Motor neuron (in vitro differentiated cells): ENCODE data around the gene HADHB. TPM values are rescaled to one million over a fixed set of nuclear protein-coding genes. Genes with fewer than 3 reads are reported as not detected.
"Not testable (repeated sequence)": the region's sequence is repeated elsewhere in the genome, so short reads cannot be mapped to it uniquely, and the experiment has no call there.

Source experiments
- ATAC-seq, 8 experiments: fragments of 200-7000 bp; cut with Tn5 transposase; replicated peaks in 6 of 8; 2 replicates each; pipeline ENCODE4 v1.8.0; 2021; ENCODE audit warnings: mild to moderate bottlenecking in 8 of 8, moderate library complexity in 8 of 8
- H3K27ac ChIP-seq, 2 donors: fragments of 250-450 bp; sonication (Bioruptor Pico); 2 replicates each; pipeline ENCODE4 v1.9.0; 2021; ENCODE audit warnings: antibody characterized with exemption in 2 of 2, mild to moderate bottlenecking in 2 of 2, moderate library complexity in 1 of 2
- H3K4me1 ChIP-seq, 2 donors: fragments of 250-450 bp; sonication (Bioruptor Pico); replicated peaks in 1 of 2; 2 replicates each; pipeline ENCODE4 v1.6.1; 2021; ENCODE audit warnings: antibody characterized with exemption in 2 of 2, mild to moderate bottlenecking in 2 of 2, moderate library complexity in 1 of 2
- H3K4me3 ChIP-seq, 5 donors: fragments of 250-450 bp; sonication (Bioruptor Pico); 2 replicates each; pipeline ENCODE4 v1.9.0; 2021; ENCODE audit warnings: antibody characterized with exemption in 5 of 5, mild to moderate bottlenecking in 5 of 5, moderate library complexity in 4 of 5
- WGBS, 10 experiments: fragments of 450-650 bp; shearing (Covaris generic); methylation state at CpG; one replicate each; pipeline ENCODE4 v1.0.0; 2022; 5-methylcytosine and 5-hydroxymethylcytosine counted together
- in situ Hi-C, 9 experiments: fragments of 400-800 bp; cut with MboI; loops; one replicate each; pipeline ENCODE4 v1.15.0; 2021; ENCODE audit warnings: low sequenced_read_pairs in 9 of 9, low pct_unique_long_range_greater_than_20kb in 2 of 9; ENCODE audit not compliant: unreplicated experiment in 9 of 9
- total RNA-seq, 8 experiments: library from RNA; unstranded; fragments of 300-600 nt; gene quantifications; 2 replicates each; pipeline versions ENCODE4 v1.2.3 to v1.2.4, GENCODE V29; 2022

HADHB gene
- total RNA-seq, 8 experiments from 2014 or later = 29.2 to 144 (median 71.6) TPM

DNA sequence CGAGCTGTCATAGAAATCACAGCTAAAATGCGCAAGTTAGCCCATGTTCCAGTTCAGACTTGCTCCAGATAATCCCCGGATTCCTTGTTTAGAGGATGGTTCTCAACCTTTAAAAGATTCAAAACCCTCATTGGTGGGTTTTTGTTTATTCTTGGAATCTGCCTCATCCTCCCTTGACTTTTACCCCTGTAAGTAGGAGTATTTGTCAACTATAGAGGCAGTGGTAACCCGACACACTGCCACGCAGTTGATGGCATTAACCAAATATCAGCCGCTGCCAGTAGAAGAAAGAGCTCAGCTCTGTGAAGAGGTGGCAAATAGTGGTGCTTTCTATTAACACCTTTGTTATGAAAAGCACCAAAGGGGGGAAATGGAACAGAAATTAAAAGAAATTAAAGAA lies 60.8 kb downstream of the HADHB start:
- peak in 3 of 8 experiments; percentile 28 to 49 (median 47) for ATAC-seq
- in situ Hi-C loops = no loop called here

DNA sequence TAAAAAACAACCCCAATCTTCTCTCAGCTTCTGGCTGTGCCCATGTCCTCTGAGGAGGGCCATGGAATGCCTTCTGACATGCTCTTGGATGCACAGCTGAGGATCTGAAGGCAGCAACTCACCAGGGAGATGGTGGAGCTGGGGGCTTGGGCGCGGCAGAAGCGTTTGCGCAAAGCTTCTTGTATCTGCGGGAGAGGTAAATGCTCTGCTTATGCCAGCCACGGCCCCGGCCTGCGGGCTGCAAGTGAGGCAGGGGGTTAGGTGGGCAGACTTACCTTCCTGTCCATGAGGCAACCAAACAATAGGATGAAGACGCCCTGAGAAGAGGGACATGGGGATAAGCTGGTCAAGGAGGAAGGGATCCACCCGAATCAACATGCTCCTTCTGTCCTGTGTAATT lies 65.2 kb downstream of the HADHB start:
- in situ Hi-C loops = no loop called here
- 60 to 92% (median 81%) methylated on average over 2 to 6 of the region's 10 CpGs; no CpG with 5 or more reads in 7 of the 10 experiments for WGBS, 10 experiments
- ATAC-seq = no peak
- H3K27ac ChIP-seq = no peak overlapping the region
- H3K4me1 ChIP-seq = peaks cover 0 to 5% of the 10 kb centered on the region in 2 donors
- no peak overlapping the region for H3K4me3 ChIP-seq

More for the DNA sequence above, 60.8 kb downstream of the HADHB start:
- Histone ChIP-seq H3K27ac (no peak overlapping the region), H3K4me3 (no peak overlapping the region), H3K4me1 (peaks cover 6 to 8% of the 10 kb centered on the region in 2 donors)
- WGBS, 10 experiments = 53 to 100% (median 71%) methylated on average over 1 to 6 of the region's 6 CpGs

DNA sequence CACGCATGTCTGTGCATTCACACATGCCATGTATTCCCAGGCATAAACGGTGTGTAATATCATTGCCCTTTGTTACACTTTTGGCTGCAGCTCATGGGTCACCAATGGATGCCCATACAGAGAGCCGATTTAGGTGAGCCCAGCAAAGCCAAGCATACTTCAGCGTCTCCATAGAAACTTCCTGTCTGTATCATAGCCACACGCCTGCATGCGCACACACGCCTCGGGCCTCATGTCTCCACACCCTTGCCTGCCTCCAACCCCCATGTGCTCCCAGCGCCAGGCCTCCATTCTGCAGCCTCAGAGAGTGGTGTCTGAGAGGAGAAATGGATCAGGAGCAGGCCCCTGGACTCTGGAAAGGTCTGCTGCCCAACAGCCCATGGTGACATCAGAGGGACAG lies 67.7 kb downstream of the HADHB start:
- H3K27ac ChIP-seq = no peak overlapping the region
- peaks cover 2 to 8% of the 10 kb centered on the region in 2 donors for H3K4me1 ChIP-seq
- peak in 2 of 8 experiments; percentile 72 to 87 for ATAC-seq
- H3K4me3 ChIP-seq = no peak overlapping the region
- 0 to 80% (median 63%) methylated on average over 1 to 5 of the region's 9 CpGs; no CpG with 5 or more reads in 7 of the 10 experiments for WGBS, 10 experiments
- in situ Hi-C loops = no loop called here

DNA sequence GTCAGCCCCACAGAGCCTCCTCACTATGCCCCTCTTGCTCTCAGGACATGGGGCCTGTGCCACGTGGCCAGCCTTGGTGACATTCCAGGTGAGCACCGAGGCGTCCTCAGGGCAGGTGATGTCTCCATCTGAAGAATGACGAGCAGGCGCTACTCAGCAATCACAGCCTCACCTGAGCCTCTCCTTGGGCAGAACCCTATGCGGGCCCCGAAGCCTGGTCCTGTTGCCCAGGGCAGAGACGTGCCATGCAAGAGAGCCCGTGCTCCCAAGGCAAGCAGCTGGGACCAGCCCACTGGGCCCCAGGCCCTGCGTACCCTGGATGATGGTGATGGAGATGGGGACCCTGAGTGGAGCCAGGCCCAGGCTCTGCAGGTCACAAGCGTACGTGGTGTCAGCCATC lies 68.7 kb downstream of the HADHB start:
- no peak for ATAC-seq
- H3K27ac ChIP-seq = no peak overlapping the region
- H3K4me1 ChIP-seq = peaks cover 4 to 12% of the 10 kb centered on the region in 2 donors
- in situ Hi-C loops = no loop called here
- no peak overlapping the region for H3K4me3 ChIP-seq
- WGBS, 10 experiments = 60 to 94% (median 80%) methylated on average over 2 to 3 of the region's 12 CpGs; no CpG with 5 or more reads in 6 of the 10 experiments

DNA sequence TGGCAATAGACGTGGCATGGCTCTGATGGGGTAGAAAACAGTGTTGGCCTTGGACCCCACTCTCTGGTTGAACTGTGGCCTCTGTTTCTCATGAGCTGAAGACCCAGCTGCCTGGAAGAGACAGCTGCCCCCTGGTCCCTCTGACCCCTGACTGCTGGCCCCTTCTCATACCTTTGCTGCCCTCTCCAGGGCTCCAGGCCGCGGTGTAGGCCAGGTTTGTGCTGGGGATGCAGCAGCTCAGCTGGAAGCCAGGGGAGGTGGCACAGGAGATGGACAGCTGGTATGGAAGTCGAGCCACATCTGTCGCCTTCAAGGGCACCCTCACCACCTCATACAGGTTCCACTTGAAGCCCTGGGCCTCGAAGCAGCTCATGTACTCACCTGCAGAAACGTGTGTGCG lies 69.5 kb downstream of the HADHB start:
- ATAC-seq = peak in 1 of 8 experiments; percentile 46
- H3K4me3 ChIP-seq = no peak overlapping the region
- WGBS, 10 experiments = 30 to 80% (median 73%) methylated on average over 1 to 3 of the region's 8 CpGs; no CpG with 5 or more reads in 5 of the 10 experiments
- in situ Hi-C loops = no loop called here
- no peak overlapping the region for H3K27ac ChIP-seq
- H3K4me1 ChIP-seq = peaks cover 4 to 12% of the 10 kb centered on the region in 2 donors

DNA sequence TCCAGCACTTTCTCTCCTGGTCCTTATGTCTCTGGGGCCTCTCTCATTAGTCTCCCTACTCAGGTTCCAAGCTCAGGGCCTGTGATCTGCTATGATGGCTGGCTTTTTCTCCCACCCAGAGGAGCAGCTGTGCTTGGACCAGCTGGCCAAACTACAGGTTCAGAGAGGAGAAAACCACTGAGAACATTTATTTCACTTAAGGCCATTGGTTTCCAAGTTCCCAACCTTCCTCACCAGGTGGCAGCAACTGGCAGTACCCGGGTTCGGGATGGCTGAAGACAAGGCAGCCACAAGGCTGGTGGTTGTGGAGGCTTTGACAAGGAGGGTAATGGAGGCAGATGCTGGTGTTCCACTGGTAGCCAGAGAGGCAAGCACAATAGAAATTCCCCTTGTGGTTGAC lies 71.3 kb downstream of the HADHB start:
- WGBS, 10 experiments = 30 to 100% (median 79%) methylated on average over 1 to 2 of the region's 2 CpGs; no CpG with 5 or more reads in 6 of the 10 experiments
- peak in 1 of 8 experiments; percentile 36 for ATAC-seq
- in situ Hi-C loops = no loop called here

DNA sequence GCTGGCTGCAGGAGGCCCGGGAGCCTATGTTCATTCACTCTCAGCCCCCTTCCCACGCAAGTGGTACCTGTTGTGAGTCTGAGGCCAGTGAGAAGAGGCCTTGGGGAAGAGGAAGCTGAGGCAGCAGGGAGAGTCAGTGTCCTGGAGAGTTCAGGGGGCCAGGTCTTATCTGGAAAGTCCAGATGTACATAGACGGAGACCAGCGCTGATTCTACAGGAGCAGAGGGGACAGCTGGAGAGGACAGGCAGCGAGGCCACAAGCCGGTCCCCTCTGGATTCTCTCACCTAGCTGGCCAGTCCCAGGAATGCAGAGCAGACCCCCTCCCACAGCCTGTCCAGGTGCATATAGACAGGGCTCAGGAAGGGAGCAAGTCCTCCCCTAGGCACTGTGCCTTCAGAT lies 72.1 kb downstream of the HADHB start:
- no peak overlapping the region for H3K4me3 ChIP-seq
- H3K4me1 ChIP-seq = peaks cover 6 to 12% of the 10 kb centered on the region in 2 donors
- 69 to 100% (median 89%) methylated on average over 2 to 4 of the region's 6 CpGs; no CpG with 5 or more reads in 7 of the 10 experiments for WGBS, 10 experiments
- in situ Hi-C loops = no loop called here
- H3K27ac ChIP-seq = peak overlapping the region in 1 of 2 donors; percentile 32
- ATAC-seq = no peak

More for the DNA sequence above, 71.3 kb downstream of the HADHB start:
- H3K27ac ChIP-seq = no peak overlapping the region
- peaks cover 4 to 12% of the 10 kb centered on the region in 2 donors for H3K4me1 ChIP-seq
- no peak overlapping the region for H3K4me3 ChIP-seq

DNA sequence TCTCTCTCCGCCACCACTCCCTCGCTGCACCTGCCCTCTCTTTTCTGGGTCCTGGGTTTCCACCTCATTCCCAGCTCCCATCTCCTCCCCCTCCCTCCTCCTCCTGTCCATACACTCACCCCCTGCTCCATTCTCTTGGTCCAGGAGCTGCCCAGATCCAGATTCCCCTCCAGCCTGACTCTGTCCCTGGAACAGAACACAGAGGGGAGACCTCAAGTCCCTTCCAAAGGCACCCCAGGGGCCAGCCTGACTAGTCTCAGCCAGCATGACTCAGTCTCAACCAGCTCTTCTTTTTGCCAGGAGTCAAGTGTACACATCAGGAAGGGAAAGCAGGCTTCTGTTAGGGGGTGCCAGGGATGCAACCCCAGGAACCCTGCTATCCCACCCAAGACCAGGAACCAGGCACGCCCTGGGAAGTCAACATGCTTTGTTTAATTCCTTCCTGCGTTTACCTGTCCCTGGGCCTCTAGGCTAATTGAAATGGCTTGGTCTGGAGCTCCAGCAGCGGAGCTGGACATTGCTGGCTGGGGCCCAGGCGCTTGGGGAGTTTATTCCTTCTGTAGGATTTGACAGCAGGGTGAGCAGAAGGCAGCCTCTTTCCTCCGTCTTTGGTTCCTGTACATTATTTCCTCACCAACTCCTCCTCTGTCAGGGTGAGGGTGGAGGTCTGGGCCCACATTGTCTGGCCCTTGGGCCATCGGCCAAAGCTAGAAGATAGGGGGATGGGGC lies 72.8 kb downstream of the HADHB start:
- 63 to 100% (median 88%) methylated on average over 2 to 4 of the region's 8 CpGs; no CpG with 5 or more reads in 4 of the 10 experiments for WGBS, 10 experiments
- in situ Hi-C loops = no loop called here
- Histone ChIP-seq H3K4me3 (no peak overlapping the region), H3K4me1 (peaks cover 6 to 12% of the 10 kb centered on the region in 2 donors), H3K27ac (peak overlapping the region in 1 of 2 donors; percentile 32)
- peak in 5 of 8 experiments; percentile 65 to 91 (median 86) for ATAC-seq

DNA sequence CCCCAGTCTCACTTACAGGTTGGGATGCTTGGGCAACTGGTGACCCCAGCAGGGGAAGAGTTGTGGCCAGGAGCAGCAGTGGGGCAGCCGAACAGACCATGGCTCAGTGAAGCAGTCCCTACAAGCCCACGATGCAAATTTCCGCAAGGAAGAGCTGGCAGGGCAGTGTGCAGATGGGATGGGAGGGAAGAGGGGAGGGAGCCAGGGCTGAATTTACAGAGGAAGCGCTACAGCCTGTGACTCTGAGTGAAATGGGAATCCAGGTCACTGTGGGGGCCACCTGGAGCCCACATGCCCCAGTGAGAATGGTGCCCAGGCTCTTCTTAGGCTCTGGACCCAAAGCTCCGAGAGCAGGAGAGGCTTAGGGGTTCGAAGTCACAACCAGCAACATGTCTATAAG lies 74.2 kb downstream of the HADHB start:
- Histone ChIP-seq H3K4me1 (peaks cover 6 to 12% of the 10 kb centered on the region in 2 donors), H3K27ac (no peak overlapping the region), H3K4me3 (no peak overlapping the region)
- peak in 4 of 8 experiments; percentile 28 to 73 (median 72) for ATAC-seq
- in situ Hi-C loops = no loop called here
- 0 to 69% (median 18%) methylated on average over 1 to 4 of the region's 6 CpGs; no CpG with 5 or more reads in 5 of the 10 experiments for WGBS, 10 experiments

- ATAC-seq, H3K4me3 ChIP-seq, H3K27ac ChIP-seq, H3K4me1 ChIP-seq, in situ Hi-C loops: not testable (repeated sequence)
Measured at GRCh38 chr2:26324479-26324878, 79.7 kb downstream of the HADHB start.

DNA sequence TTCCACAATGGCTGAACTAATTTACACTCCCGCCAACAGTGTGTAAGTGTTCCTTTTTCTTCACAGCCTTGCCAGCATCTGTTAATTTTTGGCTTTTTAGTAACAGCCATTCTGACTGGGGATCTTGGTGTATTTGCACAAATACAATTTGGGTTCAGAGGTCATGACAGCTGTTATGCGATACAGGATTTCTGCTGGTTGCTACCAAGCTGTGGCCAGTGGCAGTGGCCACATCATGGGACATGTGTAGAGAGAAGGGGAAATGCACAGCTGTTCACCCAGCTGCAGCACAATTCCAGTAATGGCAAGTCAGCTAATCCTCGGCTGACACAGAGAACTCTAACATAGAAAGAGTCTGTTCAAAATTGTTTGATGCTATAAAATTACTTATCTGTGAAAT lies 80.2 kb downstream of the HADHB start:
- Histone ChIP-seq H3K4me1 (peaks cover 0 to 2% of the 10 kb centered on the region in 2 donors), H3K27ac (no peak overlapping the region), H3K4me3 (no peak overlapping the region)
- no peak for ATAC-seq
- in situ Hi-C loops = no loop called here
- WGBS, 10 experiments = 20 to 85% (median 71%) methylated on average over 1 to 3 of the region's 3 CpGs; no CpG with 5 or more reads in 2 of the 10 experiments

- no peak overlapping the region for H3K27ac ChIP-seq
- H3K4me1 ChIP-seq = peaks cover 2 to 3% of the 10 kb centered on the region in 2 donors
- peak in 3 of 8 experiments; percentile 26 to 63 (median 46) for ATAC-seq
- in situ Hi-C loops = no loop called here
- 15 to 75% (median 54%) methylated on average over 2 to 4 of the region's 4 CpGs; no CpG with 5 or more reads in 1 of the 10 experiments for WGBS, 10 experiments
- H3K4me3 ChIP-seq = no peak overlapping the region
Measured at GRCh38 chr2:26325851-26326250, 81.1 kb downstream of the HADHB start.

DNA sequence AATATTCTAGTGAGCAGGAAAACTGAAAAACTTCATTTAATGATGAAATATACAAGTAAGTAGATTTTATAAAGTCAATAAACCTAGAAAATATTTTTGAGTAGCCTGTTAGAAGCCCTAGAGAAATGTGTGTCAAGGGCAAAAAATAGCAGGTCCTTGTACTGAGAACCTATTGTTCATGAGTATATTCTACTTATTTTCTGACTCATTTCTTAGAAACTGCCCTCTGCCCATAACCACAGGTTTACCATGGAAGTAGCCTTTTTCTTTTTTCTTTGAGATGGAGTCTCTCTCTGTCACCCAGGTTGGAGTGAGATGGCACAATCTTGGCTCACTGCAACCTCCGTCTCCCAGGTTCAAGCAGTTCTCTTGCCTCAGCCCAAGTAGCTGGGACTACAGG lies 81.8 kb downstream of the HADHB start:
- Histone ChIP-seq H3K4me1 (peaks cover 0 to 3% of the 10 kb centered on the region in 2 donors), H3K4me3 (no peak overlapping the region), H3K27ac (no peak overlapping the region)
- in situ Hi-C loops = no loop called here
- 100% methylated on average over 1 of the region's 1 CpG; no CpG with 5 or more reads in 9 of the 10 experiments for WGBS, 10 experiments
- no peak for ATAC-seq
